NT2/D1 (cell line): ENCODE data around the gene DUSP5.

Source experiments
- SUZ12 ChIP-seq: IDR thresholded peaks from 2 replicates; pipeline ENCODE4 v1.6.1; 2011; ENCODE audit not compliant: insufficient read length, insufficient read depth; ENCODE audit errors: extremely low read depth
- YY1 ChIP-seq: IDR thresholded peaks from 2 replicates; pipeline ENCODE4 v1.6.1; 2011; ENCODE audit not compliant: insufficient read length, insufficient read depth
- ZNF274 ChIP-seq: IDR thresholded peaks from 2 replicates; pipeline ENCODE4 v1.6.1; 2011; ENCODE audit warnings: mild to moderate bottlenecking, low read depth, low read length

DNA sequence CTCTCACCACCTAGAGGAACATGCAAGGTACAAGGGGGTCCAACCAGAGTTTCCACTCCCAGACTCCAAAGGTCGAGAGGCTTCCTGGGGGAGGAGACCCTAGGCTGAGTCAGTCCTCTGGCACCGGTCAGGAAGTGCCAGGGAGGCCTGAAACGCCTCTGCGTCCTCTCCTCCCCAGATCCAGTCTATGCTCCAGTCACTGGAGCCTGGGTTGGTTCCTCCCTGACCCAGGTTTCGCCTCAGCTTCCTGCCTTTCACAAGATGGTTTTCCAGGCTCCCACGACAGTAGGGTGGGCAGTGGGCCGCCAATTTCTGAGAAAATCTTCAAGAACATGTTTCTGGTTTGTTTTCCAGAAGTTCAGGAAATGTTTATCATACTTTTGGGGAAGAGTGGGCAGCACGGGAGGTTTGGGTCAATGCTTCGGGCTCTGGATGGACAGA is 30.0 kb downstream of the DUSP5 start:
- TF ChIP-seq SUZ12 (no peak), YY1 (no peak), ZNF274 (no peak)
